ENCODE measurements around the gene SH2D3C.
A peak's percentile ranks its signal among the peaks of the same experiment; 100 is the strongest.

The SH2D3C gene

DNA sequence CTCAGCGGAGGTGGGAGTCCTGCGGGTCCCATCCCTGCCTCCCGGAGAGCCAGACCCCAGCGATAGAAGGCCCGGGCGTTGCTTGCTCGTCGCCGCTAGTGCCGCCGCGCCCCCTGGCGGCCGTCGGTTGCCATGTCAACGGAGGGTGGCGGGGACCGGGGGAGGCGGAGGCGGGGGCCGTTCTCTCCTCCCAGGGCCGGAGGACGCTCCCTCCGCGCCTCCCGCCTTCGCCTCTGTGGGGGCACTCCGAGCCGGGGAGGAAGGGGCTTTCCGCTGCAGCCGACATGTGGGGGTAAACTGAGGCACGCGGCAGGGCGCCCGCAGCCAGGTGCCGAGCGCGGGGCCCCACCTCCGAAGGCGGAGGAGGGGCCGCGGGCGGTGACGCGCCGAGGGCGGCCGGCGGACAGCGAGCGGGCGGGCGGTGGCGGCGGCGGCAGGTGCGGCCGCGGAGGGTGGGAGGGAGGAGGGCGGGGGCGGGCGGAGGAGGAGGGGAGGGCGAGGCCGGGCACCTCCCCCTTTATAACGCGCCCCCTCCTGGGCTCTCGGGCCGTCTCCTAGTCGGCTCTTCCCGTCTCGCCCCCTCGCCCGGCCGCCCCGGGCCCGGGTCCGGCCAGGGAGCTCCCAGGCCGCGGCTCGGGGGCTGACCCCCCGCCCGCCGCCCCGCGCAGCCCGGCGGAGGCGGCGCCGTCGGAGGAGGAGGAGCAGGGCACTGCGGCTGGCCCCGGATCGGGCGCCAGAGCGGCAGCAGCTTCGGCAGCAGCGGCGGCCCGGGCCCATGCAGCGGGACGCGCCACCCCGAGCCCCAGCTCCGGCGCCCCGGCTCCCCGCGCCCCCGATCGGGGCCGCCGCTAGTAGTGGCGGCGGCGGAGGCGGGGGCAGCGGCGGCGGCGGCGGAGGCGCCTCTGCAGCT is 6.8 kb upstream of the SH2D3C start:
- peak; percentile 73 for DNase-seq

- peak; percentile 74 for DNase-seq
These were observed 4.9 kb upstream of the SH2D3C start for GRCh38 chr9:127783111-127784008.

DNA sequence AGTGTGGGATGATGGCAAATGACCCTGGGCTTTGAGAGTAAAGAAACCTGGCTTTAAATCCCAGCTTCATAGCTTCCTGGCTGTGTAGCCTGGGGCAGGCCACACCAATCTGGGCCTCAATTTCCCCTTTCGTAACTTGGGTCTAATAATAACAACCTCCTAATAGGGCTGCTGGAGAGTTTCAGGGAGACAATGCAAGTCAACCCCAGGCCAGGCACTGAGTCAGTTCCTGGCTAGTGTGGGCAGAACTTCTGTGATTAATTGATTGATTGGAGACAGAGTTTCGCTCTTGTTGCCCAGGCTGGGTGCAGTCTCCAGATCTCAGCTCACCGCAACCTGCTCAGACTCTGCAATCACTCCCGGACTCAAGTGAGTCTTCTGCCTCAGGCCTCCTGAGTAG is 3.3 kb upstream of the SH2D3C start:
- DNase-seq: peak; percentile 37

DNA sequence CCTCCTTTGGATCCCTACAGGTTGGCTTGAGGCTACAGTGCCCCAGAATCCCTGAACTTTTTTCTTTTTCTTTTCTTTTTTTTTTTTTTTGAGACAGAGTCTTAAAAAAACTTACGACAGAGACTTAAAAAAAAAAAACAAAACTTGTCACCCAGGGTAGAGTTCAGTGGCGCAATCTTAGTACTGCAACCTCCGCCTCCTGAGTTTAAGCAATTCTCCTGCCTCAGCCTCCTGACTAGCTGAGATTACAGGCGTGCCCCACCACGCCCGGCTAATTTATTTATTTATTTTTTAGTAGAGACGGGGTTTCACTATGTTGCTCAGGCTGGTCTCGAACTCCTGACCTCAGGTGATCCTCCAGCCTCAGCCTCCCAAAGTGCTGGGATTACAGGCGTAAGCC is 2.4 kb upstream of the SH2D3C start:
- DNase-seq: peak; percentile 90

DNA sequence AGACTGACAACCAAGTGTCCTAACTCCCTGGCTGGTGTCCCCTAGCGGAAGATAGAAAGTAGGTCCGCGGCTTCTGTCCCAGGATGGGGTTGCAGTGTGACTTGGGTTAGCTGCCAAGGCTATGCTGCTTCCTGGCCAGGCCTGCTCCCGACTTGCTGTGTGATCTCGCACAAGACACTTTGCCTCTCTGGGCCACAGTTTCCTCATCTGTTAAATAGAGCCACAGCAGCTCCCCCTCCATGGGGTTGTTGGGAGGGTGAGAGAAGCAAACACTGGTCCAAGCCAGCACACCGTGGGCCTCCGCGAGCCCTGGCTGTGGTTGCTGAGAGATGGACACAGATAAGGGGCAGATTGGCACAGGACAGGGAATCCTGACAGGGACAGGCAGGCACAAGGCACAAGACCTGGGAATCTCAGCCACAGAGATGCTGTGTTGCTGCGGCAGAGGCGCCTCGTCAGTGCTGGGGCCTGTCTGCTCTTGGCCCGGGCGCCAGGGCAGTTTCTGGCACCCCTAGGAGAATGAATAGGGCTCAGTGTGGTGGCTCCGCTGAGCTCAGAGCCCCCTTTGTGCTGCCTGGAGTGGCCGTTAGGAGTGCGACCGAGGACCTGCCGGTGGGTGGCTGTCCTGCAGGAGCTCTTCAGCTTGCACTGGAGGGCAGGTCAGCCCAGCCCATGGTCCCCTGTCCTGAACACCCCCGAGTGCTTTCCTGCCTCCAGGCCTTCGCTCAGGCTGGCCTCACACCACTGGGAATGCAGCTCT is 1.8 kb upstream of the SH2D3C start:
- no peak for DNase-seq

DNA sequence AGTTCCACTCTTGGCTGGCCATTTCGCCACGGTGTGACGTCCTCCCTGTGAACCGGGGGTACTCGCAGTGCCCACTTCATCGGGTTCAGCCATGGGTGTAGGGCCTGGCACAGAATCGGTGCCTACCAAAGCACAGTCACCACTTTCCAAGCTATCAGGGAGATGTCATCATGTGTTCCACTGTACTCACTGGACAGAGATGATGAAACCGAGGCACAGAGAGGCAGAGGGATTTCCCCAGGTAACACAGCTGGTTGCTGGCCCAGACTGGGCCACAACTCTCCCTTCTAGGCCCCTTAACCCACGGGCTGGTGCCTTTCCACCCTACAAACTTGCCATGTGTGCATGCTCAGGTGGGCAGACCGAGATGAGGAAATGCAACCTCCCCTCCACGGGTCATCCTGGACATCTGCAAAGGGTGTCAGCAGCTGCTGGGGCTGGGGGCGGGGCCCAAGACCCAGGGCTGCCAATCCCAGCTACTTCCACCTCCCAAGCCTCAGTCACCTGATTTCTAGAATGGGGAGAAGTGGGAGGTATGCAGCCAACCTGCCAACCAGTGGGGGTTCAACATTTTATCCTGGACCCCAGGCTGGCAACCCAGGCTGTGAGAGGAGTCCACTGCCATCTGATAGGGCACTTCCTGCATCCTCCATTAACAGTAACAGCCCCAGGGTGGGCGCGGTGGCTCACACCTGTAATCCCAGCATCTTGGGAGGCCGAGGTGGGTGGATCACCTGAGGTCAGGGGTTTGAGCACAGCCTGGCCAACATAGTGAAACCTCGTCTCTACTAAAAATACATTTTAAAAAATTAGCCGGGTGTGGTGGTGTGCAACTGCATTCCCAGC is 893 bp upstream of the SH2D3C start:
- DNase-seq: peak; percentile 91

- DNase-seq: no peak
These were observed 992 bp downstream of the SH2D3C start for GRCh38 chr9:127777368-127777980.

DNA sequence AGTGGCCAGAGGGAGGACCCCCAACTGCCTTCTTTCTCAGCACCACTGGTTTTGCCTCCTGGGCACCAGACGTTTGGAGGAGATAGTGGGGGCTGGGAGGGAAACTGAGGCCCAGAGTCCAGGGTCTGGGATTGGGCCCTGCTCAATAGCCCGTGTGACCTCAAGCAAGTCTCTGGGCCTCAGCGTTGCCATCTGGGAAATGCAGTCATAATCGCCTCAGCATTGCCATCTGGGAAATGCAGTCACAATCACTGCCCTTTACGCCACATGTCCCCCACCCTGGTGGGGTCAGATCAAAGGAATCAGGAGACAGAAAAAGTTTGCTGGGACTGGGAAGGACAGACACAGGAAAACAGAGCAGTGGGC is 1.6 kb downstream of the SH2D3C start:
- no peak for DNase-seq

DNA sequence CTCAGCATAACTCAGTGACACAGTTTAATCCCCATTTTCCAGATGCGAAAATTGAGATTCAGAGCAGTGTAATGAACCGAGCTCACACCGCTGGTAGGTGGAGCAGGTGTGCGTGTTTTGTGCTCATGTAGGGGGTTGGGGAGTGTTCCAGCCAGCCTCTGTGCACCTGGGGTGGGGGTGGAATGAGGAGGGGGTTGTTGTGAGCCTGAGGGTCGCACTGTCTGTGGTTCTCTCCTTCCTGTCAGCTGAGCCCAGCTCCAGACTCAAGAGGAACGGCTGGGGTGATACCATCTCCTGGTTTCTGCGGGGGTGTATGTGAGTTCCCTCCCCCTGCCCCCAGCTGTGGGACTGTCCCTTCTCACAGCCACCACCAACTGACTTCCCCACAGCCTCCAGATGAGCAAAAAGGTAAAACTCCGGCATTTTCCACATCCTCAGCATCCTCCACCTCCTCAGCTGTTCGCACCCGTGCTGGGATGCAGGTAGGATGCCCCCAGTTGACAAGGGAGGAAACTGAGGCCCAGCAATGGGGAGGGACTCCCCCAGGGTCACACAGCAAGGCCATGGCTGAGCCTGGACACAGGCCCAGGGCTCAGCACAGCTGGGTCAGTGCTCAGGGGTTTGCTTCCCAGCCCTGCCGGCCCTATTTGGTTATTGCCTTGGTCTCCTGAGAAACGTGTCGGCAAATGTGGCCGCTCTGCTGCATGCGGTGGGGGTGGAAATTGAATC is 2.1 kb downstream of the SH2D3C start:
- peak; percentile 76 for DNase-seq

GRCh38 chr9:127773981-127774380 is 4.5 kb downstream of the SH2D3C start:
- no peak for DNase-seq

DNA sequence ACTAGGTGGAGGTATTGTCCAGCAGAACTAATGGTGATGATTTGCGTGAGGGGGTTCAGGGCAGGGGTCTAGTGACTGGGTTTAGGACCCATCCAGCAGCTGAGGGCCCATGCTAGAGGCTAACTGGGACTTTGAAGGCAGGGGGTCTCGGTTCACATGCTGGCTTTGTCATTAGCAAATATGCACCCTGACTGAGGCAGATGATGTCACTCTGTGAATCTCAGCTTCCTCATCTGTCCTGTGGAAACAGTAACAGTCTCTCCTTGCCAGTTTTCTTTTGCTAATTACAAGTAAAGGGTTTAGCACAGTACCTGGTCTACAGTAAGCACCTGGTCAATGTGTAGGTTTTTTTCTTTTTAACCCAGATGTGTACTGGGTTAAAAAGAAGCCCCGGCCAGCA is 5.2 kb downstream of the SH2D3C start:
- peak; percentile 64 for DNase-seq

GRCh38 chr9:127772603-127773002 is 5.9 kb downstream of the SH2D3C start:
- no peak for DNase-seq

DNA sequence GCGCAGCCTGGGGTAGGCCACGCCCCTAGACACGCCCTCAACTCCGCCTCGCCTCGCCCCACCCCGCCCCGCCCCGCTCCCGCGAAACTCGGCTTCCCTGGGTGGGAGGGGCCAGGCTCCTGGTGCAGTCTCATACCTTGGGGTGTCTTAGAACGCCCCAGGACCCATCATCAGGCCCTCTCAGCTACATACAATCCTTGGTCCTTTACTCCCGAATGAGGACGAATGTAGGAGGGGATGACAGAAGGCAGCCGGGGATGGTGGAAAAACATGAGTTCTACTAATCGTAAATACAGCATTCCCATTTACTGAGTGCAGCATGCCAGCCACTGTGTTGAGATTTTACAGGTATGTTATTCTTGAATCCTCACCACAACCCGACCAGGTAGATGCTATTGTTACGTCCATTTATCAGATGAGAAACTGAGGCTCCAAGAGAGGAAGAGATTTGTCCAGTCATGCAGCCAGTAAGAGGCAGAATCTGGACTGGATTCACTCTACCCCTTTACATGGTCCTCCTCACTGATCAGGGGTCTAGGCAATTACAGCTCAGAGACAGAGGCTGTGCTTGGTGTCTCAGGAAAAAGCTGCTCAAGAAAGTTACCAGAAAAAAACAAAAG is 6.8 kb downstream of the SH2D3C start:
- DNase-seq: no peak

GRCh38 chr9:127770905-127771569 is 7.4 kb downstream of the SH2D3C start:
- peak; percentile 99 for DNase-seq

GRCh38 chr9:127770583-127770904 is 7.9 kb downstream of the SH2D3C start:
- no peak for DNase-seq

- DNase-seq: no peak
These were observed 8.4 kb downstream of the SH2D3C start for GRCh38 chr9:127769929-127770582.

GRCh38 chr9:127769101-127769500 is 9.4 kb downstream of the SH2D3C start:
- no peak for DNase-seq

- DNase-seq: no peak
These were observed 9.8 kb downstream of the SH2D3C start for GRCh38 chr9:127768698-127769097.

DNA sequence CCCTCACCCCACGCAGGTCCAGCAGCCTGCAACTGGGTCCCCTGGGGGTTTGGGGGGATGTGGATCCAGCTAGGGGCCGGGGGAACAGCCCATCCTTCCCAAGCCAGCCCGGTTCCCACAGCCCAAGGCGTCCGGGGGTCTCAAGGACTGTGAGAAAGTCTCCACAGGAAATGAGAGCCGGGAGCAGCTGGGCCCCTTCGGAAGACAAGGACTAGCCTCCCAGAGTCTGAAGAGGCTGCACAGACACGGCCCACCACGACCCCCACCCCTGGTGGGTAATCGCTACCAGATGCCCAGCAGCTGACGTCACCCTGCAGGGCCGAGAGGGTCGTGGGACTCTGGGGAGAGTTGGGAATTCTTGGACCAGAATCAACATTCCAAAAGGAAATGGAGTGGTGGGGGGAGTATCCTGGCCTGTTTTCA is 10.5 kb downstream of the SH2D3C start:
- DNase-seq: no peak

- DNase-seq: no peak
These were observed 11.1 kb downstream of the SH2D3C start for GRCh38 chr9:127767410-127767809.

Measured in inflammatory macrophage treated with lipopolysaccharide for 4 hours (primary cell).